Ureter (tissue), 1 donor: ENCODE results near the gene FBXO44. TPM values are rescaled to one million over a fixed set of nuclear protein-coding genes. Genes with fewer than 3 reads are reported as not detected.
"Not testable (repeated sequence)": the region's sequence is repeated elsewhere in the genome, so short reads cannot be mapped to it uniquely, and the experiment has no call there.

Experiments
- DNase-seq: peaks from one replicate; pipeline ENCODE4 v3.0.0-alpha.2; 2020; ENCODE audit warnings: low spot score
- total RNA-seq: library from RNA; stranded (reverse); gene quantifications from one replicate; pipeline ENCODE4 v1.2.4, GENCODE V29; 2023
- donor health status: DM: yes; HTN: yes; CAD: no.

The FBXO44 gene, protein sequence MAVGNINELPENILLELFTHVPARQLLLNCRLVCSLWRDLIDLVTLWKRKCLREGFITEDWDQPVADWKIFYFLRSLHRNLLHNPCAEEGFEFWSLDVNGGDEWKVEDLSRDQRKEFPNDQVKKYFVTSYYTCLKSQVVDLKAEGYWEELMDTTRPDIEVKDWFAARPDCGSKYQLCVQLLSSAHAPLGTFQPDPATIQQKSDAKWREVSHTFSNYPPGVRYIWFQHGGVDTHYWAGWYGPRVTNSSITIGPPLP
- 19.3 TPM for total RNA-seq

DNA sequence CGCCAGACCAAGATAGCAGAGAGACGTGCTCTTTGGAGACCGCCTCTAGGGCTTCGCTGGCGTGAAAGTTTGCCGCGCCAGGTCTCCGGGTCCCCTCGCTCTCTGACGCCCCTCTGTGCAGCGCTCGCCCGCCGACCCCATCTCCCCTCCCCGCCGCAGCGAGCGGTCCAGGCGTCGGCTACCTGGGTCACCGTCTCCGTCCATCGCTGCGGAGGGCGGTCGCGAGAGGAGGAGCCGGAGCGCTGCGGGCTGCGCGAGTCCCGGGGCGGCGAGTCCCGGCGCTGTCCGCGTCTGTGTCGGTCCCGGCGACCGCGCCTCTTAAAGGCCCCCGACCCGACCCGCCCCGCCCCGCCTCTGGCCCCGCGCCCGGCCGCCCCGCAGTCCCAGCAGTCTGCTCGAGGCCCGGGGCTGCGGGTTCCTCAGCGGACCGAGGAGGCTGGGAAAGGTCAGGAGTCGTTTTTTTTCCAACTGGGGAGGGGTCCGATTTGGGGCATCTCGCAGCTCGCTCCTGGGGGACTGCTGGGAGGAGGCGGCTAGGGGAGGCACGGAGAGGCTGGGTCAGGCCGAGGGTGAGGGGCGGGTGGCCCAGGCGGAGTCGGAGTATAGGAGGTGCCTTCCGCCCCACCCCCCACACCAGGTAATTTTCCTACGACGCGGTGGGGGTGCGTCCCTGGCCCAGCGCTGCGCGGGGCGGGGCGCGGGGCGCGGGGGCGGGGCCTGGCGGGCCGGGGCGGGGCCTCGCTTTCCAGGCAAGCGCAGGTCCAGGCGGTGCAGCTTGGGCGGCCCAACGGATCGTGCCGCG is at the start of gene FBXO44, which contains the start of gene FBXO2:
TSS of gene FBXO44 (plus strand) at position 741 of the 802 bp plus-strand sequence. CDS start 959 bp downstream, outside the sequence.
TSS of gene FBXO2 (minus strand) at position 293 of the 802 bp plus-strand sequence. CDS start at position 204, 89 bp downstream.
- no peak for DNase-seq

DNA sequence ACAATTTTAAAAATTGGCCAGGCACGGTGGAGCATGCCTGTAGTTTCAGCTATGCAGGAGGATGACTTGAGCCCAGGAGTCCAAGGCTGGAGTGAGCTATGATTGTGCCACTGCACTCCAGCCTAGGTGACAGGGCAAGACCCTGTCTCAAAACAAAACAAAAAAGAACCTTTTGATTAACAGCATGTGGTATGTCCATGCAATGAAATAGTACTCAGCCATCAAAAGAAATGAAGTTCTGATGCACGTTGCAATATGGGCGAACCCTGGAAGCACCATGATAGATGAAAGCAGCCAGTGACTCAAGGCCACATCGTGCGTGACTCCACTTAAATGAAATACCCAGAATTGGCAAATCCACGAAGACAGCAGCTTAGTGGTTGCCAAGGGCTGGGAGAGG is 47.9 kb upstream of the FBXO44 start:
- DNase-seq = no peak

DNA sequence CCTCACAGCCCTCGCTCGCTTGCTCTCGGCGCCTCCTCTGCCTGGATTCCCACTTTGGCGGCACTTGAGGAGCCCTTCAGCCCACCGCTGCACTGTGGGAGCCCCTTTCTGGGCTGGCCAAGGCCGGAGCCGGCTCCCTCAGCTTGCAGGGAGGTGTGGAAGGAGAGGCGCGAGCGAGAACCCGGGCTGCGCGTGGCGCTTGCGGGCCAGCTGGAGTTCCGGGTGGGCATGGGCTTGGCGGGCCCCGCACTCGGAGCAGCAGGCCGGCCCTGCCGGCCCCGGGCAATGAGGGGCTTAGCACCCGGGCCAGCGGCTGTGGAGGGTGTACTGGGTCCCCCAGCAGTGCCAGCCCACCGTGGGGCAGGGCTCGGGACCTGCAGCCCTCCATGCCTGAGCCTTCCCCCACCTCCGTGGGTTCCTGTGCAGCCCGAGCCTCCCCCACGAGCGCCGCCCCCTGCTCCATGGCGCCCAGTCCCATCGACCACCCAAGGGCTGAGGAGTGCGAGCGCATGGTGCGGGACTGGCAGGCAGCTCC is 46.0 kb upstream of the FBXO44 start:
- not testable (repeated sequence) for DNase-seq

DNA sequence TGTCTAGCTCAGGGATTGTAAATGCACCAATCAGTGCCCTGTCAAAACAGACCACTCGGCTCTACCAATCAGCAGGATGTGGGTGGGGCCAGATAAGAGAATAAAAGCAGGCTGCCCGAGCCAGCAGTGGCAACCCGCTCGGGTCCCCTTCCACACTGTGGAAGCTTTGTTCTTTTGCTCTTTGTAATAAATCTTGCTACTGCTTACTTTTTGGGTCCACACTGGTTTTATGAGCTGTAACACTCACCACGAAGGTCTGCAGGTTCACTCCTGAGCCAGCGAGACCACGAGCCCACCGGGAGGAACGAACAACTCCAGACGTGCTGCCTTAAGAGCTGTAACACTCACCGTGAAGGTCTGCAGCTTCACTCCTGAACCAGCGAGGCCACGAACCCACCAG is 45.3 kb upstream of the FBXO44 start:
- DNase-seq = not testable (repeated sequence)

DNA sequence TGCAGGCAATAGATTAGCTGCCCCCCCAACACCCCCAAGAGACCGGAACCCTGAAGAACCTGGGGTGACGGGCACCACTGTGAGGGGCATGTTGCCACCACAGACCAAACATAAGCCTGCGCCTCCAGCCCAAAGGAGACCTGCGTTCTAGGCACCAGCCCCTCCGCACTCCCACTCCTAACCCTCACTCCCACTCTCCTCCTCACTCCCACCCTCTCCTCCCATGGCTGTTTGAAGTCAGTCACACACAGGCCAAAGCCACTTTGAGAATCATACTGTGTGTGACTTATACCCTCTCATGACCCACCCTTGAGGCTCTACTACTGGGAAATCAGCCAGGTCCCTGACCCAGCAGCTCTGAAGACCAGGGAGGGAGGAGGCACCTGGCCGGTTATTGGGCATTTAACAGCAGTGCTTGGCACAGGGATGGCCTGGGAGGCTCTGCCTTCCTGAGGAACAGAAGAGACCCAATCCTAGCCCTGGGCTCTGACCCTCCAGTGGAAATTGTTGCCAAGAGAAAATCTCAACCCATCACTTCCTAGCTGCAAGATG is 44.0 kb upstream of the FBXO44 start:
- no peak for DNase-seq

DNA sequence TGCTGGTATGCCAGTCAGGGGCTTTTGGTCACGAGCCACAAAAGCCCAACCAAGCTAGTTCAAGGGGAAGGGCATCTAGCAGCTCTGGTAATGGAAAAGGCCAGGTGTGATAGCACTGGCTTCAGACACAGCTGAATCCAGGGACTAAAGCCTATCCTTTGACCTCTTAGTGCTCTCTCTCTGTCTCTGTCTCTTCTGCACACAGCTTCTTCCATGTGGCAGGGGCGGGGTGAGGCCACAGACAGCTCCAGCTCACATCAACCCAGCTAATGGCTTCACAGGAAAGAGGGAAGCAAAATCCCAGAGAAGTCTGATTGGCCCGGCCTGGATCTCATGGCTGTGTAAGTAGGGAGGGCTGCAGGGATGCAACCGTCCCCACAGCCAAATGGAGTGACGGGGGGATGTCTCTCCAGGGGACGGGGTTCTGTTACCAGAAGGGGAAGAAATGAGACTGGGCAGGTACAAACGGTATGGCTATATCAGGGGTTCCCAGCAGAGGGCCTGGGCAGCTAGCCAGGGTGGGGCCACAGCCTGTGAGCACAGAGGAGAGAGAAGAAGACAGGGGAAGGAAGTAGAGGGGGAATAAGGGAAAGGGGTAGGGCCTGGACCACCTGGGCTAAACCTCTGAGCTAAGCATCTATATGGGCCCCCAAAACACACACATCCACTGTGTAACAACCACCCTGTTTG is 42.9 kb upstream of the FBXO44 start:
- DNase-seq = no peak

DNA sequence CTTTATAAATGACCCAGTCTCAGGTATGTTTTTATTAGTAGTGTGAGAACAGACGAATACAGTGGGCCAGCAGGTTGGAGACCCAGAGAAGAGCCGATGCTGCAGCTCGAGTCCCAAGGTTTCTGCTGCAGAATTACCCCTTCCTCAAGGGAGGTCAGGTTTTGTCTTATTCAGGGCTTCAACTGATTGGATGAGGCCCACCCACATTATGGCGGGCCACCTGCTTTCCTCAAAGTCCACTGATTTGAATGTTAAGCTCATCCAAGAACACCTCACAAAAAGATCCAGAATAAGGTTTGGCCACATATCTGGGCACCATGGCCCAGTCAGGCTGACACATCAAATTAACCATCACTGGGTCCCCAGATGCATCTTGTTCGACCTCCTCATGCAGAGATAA is 41.3 kb upstream of the FBXO44 start:
- no peak for DNase-seq

DNA sequence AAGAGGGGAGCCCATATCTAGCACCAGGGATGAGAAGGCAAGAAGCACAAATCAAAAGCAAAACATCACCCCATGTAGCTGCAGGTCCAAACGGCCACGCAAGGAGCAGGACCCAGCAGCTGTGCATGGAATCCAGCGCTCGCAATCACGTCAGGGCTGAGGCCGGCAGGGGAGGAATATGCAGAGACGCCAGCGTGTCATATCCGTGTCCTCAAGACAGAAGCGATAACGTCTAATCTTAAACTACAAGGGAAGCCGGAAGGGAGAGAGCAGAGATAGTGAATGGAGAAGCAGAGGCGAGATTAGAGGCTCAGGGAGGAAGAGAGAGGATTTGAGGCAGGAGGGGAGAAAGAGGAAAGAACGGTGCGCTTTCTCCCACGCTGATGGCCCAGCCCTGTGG is 39.6 kb upstream of the FBXO44 start:
- DNase-seq = no peak

DNA sequence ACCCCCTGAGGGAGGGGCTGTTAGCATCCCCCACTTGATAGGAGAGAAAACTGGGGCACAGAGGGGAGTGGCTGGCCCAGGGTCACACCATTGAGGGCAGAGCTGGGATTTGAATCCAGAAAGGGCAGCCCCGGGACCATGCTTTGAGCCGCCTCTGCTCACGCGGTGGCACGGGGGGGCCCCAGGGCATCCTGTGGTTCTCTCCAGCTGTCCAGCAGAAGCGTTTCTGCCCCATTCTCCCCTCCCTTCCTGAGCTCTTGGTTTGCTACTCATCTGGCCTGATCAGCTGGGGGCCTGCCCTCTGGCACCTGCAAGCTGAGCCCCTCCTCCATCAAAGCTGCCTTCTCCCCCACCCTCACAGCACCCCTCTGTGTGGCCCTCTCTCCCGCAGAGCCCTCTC is 37.9 kb upstream of the FBXO44 start:
- DNase-seq = no peak

DNA sequence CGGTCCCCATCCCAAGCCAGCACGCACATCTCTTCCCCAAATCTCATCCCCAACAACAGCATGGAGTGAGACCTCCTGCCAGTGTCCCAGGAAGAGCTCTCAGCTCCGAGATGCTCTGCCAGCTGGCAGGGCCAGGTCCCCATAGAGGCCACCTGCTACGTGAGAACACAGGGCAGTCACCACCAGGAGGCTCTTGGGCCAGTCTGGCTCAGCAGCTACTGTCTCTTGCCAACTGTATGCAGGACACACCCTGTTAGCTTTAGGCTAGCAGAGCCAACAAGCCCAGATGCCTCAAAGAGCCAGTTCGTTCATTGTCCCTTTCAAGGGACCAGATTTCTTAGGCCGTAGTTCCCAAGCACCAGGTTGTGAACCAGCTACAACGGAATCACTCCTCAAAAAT is 37.4 kb upstream of the FBXO44 start:
- DNase-seq = no peak

DNA sequence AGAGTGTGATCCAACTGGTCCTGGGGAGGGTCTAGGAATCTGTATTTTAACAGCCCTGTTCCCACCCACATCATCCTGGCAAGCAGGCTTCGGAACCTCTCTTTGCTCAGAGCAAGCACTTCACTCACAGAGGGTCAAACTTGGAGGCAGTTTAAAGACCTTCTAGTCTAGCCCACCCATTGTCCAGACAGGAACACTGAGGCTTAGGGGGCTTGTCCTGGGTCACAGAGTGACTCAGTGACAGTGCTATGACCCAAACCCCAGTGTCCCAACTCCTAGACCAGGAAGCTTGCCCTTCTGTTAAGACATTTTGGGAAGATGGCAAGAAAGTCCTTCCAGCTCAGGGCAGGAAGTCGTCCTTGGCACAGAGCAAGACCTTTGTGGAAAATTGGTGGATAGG is 36.9 kb upstream of the FBXO44 start:
- DNase-seq = no peak

DNA sequence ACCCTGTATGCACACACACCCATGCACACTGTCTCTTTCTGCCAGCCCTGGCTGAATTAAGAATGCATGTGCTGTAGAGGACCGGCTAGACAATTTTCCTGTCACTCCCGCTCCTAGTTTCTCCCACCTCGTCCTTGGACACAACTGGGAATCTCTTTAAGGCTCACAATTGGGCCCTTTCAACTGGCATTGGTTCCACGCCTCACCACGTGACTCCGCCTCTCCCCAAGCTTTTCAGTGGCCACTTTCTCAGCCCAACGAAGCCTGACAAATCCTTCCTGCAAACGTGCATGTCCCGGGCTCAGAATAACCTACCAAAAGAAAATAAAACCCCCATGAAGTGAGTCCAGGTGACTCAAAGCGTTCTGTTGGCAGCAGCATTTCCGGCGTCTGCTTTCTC is 34.3 kb upstream of the FBXO44 start:
- no peak for DNase-seq

DNA sequence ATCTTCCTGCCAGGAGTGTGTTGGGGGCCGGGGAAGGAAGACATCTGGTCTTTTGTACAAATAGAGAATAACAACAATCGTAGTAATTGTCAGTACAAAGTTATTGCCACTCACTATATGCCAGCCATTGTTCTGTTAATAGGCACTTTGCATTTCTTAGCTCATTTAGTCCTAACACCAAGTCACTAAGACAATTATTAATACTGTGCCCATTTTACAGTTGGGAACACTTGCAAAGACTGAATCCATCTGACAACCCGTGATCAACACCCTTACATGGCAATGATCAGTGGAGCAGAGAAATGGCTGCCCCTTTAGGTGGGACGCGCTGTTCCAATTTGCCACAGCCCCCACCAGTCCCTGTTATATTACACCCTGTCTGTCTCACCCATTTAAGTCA is 33.8 kb upstream of the FBXO44 start:
- DNase-seq = no peak

DNA sequence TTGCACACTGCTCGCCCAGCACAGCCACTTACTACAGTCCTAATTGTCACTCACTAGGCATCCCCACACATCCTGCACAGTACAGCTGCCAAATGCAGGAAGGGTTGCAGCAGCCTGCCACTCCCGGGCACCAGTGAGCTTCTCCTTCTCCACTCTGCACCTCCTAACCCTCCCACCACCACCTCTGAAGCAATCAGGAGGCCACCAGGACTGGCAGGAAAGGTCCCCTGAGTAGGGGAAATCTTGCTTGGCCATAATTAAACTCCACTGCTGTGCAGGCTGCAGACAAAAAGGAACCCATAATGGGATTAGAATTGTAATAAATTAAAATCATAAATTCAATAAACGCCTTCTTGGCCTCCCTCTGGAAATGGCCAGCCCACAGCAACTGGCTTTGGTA is 32.3 kb upstream of the FBXO44 start:
- DNase-seq = no peak

DNA sequence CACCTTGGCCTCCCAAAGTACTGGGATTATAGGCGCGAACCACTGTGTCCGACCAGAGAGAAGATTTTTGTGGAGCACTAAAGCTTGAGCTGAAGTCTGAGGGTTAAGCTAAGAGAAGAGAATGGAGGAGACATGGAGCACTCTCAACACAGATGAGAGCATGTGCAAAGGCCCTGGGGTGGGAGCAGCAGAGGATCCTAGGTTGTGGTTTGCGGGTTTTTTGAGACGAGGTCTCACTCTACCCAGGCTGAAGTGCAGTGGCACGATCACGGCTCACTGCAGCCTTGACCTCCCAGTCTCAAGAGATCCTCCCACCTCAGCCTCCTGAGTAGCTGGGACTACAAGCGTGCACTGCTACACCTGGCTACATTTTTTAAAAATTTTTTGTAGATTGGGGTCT is 31.0 kb upstream of the FBXO44 start:
- DNase-seq = no peak

DNA sequence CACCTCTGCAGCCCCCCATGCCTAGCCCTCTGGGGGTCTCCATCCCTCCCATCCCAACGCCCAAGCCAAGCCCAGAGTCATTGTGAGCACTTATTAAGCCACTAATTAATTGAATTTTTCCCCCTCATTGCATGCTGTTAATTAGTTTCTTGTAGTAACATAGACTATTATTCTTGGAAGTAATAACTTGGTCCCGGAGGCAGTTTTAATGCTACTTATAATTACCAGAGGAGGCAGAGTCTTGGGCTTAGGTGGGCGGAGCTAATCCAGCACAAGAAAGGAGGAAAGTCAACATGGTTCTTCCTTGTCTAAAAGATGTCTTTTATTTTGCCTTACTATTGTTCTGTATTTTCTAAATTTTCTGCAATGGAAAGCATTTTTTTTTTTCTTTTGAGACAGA is 28.1 kb upstream of the FBXO44 start:
- no peak for DNase-seq

DNA sequence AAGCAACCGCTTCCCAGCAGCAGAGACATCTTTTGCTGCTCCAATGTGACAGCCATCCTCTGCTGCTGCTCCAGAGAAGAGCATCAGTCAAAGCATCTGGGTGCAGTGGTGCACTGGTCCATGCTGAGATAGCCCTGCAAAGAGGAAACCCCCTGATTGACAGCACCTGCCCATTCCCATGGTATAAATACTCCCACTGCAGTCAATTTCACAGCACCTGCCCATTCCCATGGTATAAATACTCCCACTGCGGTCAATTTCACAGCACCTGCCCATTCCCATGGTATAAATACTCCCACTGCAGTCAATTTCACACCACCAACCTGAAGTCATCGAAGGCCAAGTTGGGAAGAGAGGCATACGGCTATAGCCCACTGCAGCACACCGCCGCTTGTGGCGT is 25.9 kb upstream of the FBXO44 start:
- no peak for DNase-seq

DNA sequence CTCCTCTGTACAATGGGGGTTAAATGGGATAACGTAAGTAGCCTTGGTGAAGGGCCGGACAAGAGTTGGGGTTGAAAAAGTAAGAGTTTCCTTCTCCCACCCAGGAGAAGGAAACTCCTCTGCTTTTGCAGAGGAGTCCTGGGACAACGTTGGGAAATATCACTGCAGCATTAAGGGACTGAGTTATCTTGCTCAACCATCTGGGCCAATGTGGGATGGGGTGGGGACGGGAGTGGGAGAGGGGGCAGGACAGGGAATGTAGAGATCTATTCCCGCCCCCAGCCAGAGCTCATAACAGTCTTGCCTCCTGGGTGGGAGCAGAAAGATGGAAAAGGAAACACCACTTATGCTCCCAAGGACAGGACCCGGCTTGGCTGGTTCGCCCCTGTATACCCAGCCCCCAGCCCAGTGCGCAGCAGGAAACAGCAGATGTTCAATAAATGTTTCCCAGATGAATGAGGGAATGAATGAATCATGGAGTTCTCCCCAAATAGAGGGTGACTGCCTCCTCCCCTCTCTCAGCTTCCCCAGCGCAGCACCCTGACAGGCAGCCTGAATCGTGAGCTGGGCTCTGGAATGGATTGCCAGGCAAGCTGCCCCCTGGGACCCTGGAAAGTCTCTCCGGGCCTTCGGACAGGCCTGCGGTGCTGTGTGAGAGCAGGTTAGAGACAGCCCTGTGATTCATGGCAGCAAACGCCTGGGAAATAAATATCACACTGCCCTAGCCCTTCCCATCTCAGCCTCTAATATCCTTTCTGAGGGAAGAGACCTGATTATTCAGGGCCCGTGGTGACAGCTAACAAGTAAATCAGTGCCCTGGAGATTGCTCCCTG is 25.3 kb upstream of the FBXO44 start:
- DNase-seq = no peak

DNA sequence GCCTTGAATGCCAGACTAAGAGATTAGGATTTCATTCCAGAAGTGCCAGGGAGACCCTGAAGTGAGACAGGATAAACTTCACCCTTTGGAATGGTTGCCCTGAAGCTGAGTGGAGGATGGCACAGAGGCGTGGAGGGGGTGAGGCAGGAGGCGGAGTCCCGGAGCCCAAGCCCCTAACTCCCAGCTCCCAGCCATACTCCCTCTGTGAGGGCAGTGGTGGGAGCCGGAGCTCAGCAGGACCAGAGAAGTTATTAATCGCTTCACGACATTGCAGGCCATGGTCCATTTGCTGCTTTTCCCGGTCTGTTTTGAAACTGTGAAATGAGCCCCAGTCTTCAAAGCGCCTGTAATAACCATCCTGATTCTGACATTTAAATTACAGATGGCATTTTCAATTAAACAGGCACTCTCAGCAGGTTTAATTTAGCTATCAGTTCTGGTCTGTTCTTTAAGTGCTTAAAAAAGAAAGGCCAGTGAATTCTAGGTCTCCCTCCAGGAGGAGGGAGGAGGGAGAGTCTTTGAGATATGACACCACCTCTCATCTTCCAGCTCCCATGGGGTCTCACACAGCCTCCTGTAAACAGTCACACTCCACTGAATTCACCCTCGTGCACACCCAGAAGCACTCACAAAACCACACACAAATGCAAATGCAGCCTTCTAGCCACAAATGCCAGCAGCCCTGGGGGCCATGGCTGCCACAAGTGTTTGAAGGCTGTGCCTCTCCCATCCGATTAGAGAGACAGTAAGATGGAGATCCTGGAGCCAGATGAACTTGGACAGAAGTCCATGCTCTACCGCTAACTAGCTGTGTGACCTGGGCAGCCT is 20.1 kb upstream of the FBXO44 start:
- no peak for DNase-seq

DNA sequence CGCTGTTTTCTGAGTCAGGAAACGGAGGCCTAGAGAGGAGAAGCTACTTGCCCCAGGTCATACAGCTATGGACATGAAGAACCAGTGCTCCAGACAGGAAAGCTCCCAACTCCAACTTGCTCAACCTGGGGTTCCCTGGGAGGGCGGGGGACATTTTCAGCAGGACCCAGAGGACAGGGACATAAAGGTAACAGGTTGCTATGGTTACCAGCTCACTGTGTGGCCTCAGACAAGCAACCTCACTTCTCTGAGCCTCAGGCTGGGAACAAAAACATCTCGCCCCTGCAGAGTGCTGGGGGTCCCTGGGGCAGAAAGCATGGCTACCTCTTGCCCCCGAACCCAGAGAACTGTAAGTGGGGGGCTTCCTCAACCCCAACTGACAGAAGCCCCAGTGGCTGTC is 16.6 kb upstream of the FBXO44 start:
- DNase-seq = no peak
